Fibroblast of the conjunctiva (primary cell): Measurements from ENCODE around the gene ABCB1.

Experiments used
- DNase-seq: peaks from one replicate; pipeline ENCODE4 v3.0.0-alpha.2; 2010; ENCODE audit warnings: low read depth

Gene ABCB1

GRCh38 chr7:87513735-87514335, 86.8 kb downstream of the ABCB1 start:
- DNase-seq: no peak

- DNase-seq: no peak
Measured at GRCh38 chr7:87512906-87513305, 87.8 kb downstream of the ABCB1 start.

GRCh38 chr7:87511510-87511909, 89.2 kb downstream of the ABCB1 start:
- no peak for DNase-seq

GRCh38 chr7:87510411-87510875, 90.2 kb downstream of the ABCB1 start:
- no peak for DNase-seq

GRCh38 chr7:87507446-87507845, 93.2 kb downstream of the ABCB1 start:
- no peak for DNase-seq

GRCh38 chr7:87506246-87507180, 94.2 kb downstream of the ABCB1 start:
- no peak for DNase-seq

GRCh38 chr7:87505557-87506245, 95.0 kb downstream of the ABCB1 start:
- no peak for DNase-seq

- no peak for DNase-seq
Measured at GRCh38 chr7:87505122-87505521, 95.6 kb downstream of the ABCB1 start.

- no peak for DNase-seq
Measured at GRCh38 chr7:87499494-87499893, 101.2 kb downstream of the ABCB1 start.

- no peak for DNase-seq
Measured at GRCh38 chr7:87498893-87499292, 101.8 kb downstream of the ABCB1 start.

GRCh38 chr7:87497482-87497881, 103.2 kb downstream of the ABCB1 start:
- DNase-seq: no peak

- DNase-seq: no peak
Measured at GRCh38 chr7:87495366-87495765, 105.3 kb downstream of the ABCB1 start.

GRCh38 chr7:87494454-87494853, 106.2 kb downstream of the ABCB1 start:
- no peak for DNase-seq

GRCh38 chr7:87483131-87483530, 117.6 kb downstream of the ABCB1 start:
- no peak for DNase-seq

- DNase-seq: no peak
Measured at GRCh38 chr7:87482115-87482514, 118.6 kb downstream of the ABCB1 start.

GRCh38 chr7:87480386-87480785, 120.3 kb downstream of the ABCB1 start:
- no peak for DNase-seq

GRCh38 chr7:87479951-87480350, 120.7 kb downstream of the ABCB1 start:
- DNase-seq: no peak

GRCh38 chr7:87476179-87476557, 124.5 kb downstream of the ABCB1 start:
- no peak for DNase-seq

GRCh38 chr7:87475359-87476178, 125.1 kb downstream of the ABCB1 start, which contains the start of gene ABCB4:
ABCB4 (minus strand) TSS chr7:87475680; CDS start chr7:87475465, 215 bp downstream.
- no peak for DNase-seq

GRCh38 chr7:87474533-87475358, 125.9 kb downstream of the ABCB1 start:
- no peak for DNase-seq

GRCh38 chr7:87473986-87474385, 126.7 kb downstream of the ABCB1 start:
- no peak for DNase-seq
